Measurements from ENCODE around the gene DRD5. TPM values are rescaled to one million over a fixed set of nuclear protein-coding genes. Genes with fewer than 3 reads are reported as not detected.
"Not testable (repeated sequence)": the region's sequence is repeated elsewhere in the genome, so short reads cannot be mapped to it uniquely, and the experiment has no call there.

Gene DRD5
- not detected in 3 replicates for total RNA-seq
- long read RNA-seq = 0 reads

DNA sequence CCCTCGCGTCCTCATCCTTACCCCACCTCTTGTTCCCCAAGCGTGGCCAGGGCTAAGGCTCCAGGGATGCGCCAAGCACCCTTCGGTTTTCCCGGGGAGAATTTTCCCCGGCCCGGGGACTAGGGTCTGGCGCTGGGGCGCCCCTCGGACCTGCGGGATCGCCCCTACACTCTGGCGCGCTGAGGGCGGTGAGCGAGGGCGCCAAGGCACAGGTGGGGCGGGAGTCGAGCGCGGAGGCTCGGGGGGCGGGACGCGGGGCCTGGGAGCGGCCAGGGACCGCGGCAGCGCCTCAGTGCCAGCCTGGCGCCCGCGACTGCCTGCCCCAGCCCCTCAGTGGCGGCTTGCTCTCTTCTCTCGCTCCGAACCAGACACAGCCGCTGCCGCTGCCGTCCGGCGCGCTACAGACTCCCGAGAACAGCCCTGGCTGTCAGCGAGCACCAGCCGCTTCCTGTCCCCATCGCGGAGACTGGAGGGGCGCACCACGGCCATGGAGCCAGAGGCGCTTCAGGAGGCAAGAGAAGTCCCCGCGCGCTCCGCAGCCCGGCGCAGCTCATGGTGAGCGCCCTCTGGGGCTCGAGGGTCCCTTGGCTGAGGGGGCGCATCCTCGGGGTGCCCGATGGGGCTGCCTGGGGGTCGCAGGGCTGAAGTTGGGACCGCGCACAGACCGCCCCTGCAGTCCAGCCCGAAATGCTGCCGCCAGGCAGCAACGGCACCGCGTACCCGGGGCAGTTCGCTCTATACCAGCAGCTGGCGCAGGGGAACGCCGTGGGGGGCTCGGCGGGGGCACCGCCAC is at the start of gene DRD5:
Gene DRD5, plus strand, starts transcription at position 292 of the 793 bp plus-strand sequence. Its CDS starts 396 bp downstream, at position 688.
- H3K4me1 Mint-ChIP-seq (ENCODE audit: low read depth) = no peaks in the 10 kb centered on the region
- peaks cover 58% of the 10 kb centered on the region for H3K27me3 Mint-ChIP-seq (ENCODE audit: low read depth)
- DNase-seq (ENCODE audit: low spot score) = no peak
- H3K27ac Mint-ChIP-seq (ENCODE audit: unreplicated experiment) = no peak within 1 kb of the TSS
- H3K4me3 Mint-ChIP-seq (ENCODE audit: unreplicated experiment) = no peak within 1 kb of the TSS
- H3K9me3 Mint-ChIP-seq (ENCODE audit: low read depth) = peaks cover 5% of the 10 kb centered on the region
- TF ChIP-seq, protein P1, sequence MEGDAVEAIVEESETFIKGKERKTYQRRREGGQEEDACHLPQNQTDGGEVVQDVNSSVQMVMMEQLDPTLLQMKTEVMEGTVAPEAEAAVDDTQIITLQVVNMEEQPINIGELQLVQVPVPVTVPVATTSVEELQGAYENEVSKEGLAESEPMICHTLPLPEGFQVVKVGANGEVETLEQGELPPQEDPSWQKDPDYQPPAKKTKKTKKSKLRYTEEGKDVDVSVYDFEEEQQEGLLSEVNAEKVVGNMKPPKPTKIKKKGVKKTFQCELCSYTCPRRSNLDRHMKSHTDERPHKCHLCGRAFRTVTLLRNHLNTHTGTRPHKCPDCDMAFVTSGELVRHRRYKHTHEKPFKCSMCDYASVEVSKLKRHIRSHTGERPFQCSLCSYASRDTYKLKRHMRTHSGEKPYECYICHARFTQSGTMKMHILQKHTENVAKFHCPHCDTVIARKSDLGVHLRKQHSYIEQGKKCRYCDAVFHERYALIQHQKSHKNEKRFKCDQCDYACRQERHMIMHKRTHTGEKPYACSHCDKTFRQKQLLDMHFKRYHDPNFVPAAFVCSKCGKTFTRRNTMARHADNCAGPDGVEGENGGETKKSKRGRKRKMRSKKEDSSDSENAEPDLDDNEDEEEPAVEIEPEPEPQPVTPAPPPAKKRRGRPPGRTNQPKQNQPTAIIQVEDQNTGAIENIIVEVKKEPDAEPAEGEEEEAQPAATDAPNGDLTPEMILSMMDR (IDR thresholded peaks at IDR 0.05) = no peak
- H3K36me3 Mint-ChIP-seq (ENCODE audit: low read depth) = no peaks in the 10 kb centered on the region

DNA sequence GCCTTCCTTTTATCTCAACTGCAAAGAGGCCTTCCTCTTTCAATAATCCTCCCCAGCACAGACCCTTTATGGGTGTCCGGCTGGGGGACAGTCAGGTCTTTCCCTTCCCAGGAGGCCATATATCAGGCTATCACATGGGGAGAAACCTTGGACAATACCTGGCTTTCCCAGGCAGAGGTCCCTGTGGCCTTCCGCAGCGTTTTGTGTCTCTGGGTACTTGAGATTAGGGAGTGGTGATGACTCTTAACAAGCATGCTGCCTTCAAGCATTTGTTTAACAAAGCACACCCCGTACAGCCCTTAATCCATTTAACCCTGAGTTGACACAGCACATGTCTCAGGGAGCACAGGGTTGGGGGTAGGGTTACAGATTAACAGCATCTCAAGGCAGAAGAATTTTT is 49.2 kb upstream of the DRD5 start:
- not testable (repeated sequence) for DNase-seq (ENCODE audit: low spot score); H3K4me1 Mint-ChIP-seq (ENCODE audit: low read depth); H3K27me3 Mint-ChIP-seq (ENCODE audit: low read depth); H3K9me3 Mint-ChIP-seq (ENCODE audit: low read depth); H3K4me3 Mint-ChIP-seq (ENCODE audit: unreplicated experiment); H3K27ac Mint-ChIP-seq (ENCODE audit: unreplicated experiment); H3K36me3 Mint-ChIP-seq (ENCODE audit: low read depth)

- no peak overlapping the region for H3K27ac Mint-ChIP-seq (ENCODE audit: unreplicated experiment)
- no peak for DNase-seq (ENCODE audit: low spot score)
- no peaks in the 10 kb centered on the region for H3K9me3 Mint-ChIP-seq (ENCODE audit: low read depth)
- no peaks in the 10 kb centered on the region for H3K4me1 Mint-ChIP-seq (ENCODE audit: low read depth)
- H3K4me3 Mint-ChIP-seq (ENCODE audit: unreplicated experiment) = no peak overlapping the region
- H3K27me3 Mint-ChIP-seq (ENCODE audit: low read depth) = peaks cover 6% of the 10 kb centered on the region
- TF ChIP-seq, protein P1 (IDR thresholded peaks at IDR 0.05) = no peak
- no peaks in the 10 kb centered on the region for H3K36me3 Mint-ChIP-seq (ENCODE audit: low read depth)
Measured at GRCh38 chr4:9735515-9735914, 45.9 kb upstream of the DRD5 start.

DNA sequence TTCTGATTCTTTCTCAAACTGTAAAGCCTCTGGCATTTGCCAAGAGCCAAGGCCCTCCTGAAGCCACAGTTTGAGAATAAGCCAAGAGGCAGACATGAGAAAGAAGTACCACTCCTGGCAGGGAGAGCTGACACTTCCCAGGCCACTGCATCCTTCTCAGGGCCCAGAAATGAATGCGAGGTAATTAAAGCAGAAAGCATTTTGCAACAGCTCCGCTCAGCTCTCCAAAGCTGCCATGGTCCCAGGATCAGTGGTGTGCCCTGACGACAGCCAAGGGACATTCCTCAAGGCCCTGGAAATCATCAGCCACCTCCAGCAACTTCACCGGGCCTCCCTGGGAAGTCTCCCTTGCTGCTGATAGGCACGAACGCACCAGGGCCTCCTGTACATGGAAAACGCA is 44.2 kb upstream of the DRD5 start:
- H3K36me3 Mint-ChIP-seq (ENCODE audit: low read depth); H3K27me3 Mint-ChIP-seq (ENCODE audit: low read depth); H3K9me3 Mint-ChIP-seq (ENCODE audit: low read depth); H3K4me3 Mint-ChIP-seq (ENCODE audit: unreplicated experiment); DNase-seq (ENCODE audit: low spot score); H3K27ac Mint-ChIP-seq (ENCODE audit: unreplicated experiment); H3K4me1 Mint-ChIP-seq (ENCODE audit: low read depth): not testable (repeated sequence)

- not testable (repeated sequence) for H3K9me3 Mint-ChIP-seq (ENCODE audit: low read depth); H3K4me1 Mint-ChIP-seq (ENCODE audit: low read depth); H3K36me3 Mint-ChIP-seq (ENCODE audit: low read depth); H3K27ac Mint-ChIP-seq (ENCODE audit: unreplicated experiment); DNase-seq (ENCODE audit: low spot score); H3K4me3 Mint-ChIP-seq (ENCODE audit: unreplicated experiment); H3K27me3 Mint-ChIP-seq (ENCODE audit: low read depth)
Measured at GRCh38 chr4:9743789-9744188, 37.6 kb upstream of the DRD5 start.

DNA sequence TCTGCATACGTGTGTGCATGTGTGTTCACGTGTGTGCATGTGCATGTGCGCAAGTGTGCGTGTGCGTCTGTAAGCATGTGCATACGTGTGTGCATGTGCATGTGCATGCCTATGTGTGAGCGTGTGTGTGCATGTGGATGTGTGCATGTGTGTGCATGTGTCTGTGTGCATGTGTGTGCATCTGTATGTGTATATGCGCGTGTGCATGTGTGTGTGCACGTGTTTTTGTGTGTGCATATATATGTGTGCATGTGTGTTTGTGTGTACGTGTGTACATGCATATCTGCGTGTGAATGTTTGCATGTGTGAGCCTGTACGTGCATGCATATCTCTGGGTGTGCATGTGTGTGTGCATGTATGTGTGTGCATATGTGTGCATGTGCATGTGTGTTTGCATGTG is 35.7 kb upstream of the DRD5 start:
- Mint-ChIP-seq H3K36me3 (ENCODE audit: low read depth) (no peaks in the 10 kb centered on the region), H3K9me3 (ENCODE audit: low read depth) (no peaks in the 10 kb centered on the region), H3K27ac (ENCODE audit: unreplicated experiment) (no peak overlapping the region), H3K4me3 (ENCODE audit: unreplicated experiment) (no peak overlapping the region), H3K4me1 (ENCODE audit: low read depth) (no peaks in the 10 kb centered on the region), H3K27me3 (ENCODE audit: low read depth) (no peaks in the 10 kb centered on the region)
- TF ChIP-seq, protein P1 (IDR thresholded peaks at IDR 0.05) = no peak
- DNase-seq (ENCODE audit: low spot score) = no peak

All from chondrocyte (in vitro differentiated cells).